Nephron (organoid): Measurements from ENCODE around the gene OFD1.

Experiments used
- H3K27ac Mint-ChIP-seq, 3 experiments: 2 replicates each; pipeline ENCODE4 v1.8.0; 2020; ENCODE audit warnings: mixed read lengths in 3 of 3, mild to moderate bottlenecking in 2 of 3, moderate library complexity in 1 of 3
- H3K27me3 Mint-ChIP-seq: 2 replicates; pipeline ENCODE4 v1.8.0; 2021; ENCODE audit warnings: low read depth, mild to moderate bottlenecking, moderate library complexity, mixed read lengths
- H3K36me3 Mint-ChIP-seq: 2 replicates; pipeline ENCODE4 v1.8.0; 2020; ENCODE audit warnings: low read depth, mixed read lengths
- H3K4me1 Mint-ChIP-seq: 2 replicates; pipeline ENCODE4 v1.8.0; 2020; ENCODE audit warnings: mixed read lengths
- H3K4me3 Mint-ChIP-seq, 3 experiments: 2 replicates each; pipeline ENCODE4 v1.8.0; 2020; ENCODE audit warnings: mild to moderate bottlenecking in 3 of 3, mixed read lengths in 3 of 3, moderate library complexity in 2 of 3
- H3K9me3 Mint-ChIP-seq: 2 replicates; pipeline ENCODE4 v1.8.0; 2020; ENCODE audit warnings: mixed read lengths
- TF ChIP-seq, protein P1 (sequence below), 3 experiments: fragments of 200-600 bp; sonication (generic); IDR thresholded peaks; one replicate each; pipeline ENCODE4 v1.5.0; 2021; ENCODE audit warnings: antibody characterized with exemption in 3 of 3; ENCODE audit not compliant: unreplicated experiment in 3 of 3

The OFD1 gene

GRCh38 chrX:13689741-13690211, 44.8 kb upstream of the OFD1 start:
- peak overlapping the region; percentile 45 to 94 (median 84) for H3K27ac Mint-ChIP-seq
- peaks cover 28% of the 10 kb centered on the region for H3K4me1 Mint-ChIP-seq
- peaks cover 6% of the 10 kb centered on the region for H3K9me3 Mint-ChIP-seq
- H3K36me3 Mint-ChIP-seq, result no peaks in the 10 kb centered on the region
- no peaks in the 10 kb centered on the region for H3K27me3 Mint-ChIP-seq
- H3K4me3 Mint-ChIP-seq, result peak overlapping the region; percentile 89 to 92 (median 90)
- TF ChIP-seq, protein P1, sequence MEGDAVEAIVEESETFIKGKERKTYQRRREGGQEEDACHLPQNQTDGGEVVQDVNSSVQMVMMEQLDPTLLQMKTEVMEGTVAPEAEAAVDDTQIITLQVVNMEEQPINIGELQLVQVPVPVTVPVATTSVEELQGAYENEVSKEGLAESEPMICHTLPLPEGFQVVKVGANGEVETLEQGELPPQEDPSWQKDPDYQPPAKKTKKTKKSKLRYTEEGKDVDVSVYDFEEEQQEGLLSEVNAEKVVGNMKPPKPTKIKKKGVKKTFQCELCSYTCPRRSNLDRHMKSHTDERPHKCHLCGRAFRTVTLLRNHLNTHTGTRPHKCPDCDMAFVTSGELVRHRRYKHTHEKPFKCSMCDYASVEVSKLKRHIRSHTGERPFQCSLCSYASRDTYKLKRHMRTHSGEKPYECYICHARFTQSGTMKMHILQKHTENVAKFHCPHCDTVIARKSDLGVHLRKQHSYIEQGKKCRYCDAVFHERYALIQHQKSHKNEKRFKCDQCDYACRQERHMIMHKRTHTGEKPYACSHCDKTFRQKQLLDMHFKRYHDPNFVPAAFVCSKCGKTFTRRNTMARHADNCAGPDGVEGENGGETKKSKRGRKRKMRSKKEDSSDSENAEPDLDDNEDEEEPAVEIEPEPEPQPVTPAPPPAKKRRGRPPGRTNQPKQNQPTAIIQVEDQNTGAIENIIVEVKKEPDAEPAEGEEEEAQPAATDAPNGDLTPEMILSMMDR (IDR thresholded peaks at IDR 0.05; ENCODE audit: unreplicated experiment in 3 of 3), result no peak

DNA sequence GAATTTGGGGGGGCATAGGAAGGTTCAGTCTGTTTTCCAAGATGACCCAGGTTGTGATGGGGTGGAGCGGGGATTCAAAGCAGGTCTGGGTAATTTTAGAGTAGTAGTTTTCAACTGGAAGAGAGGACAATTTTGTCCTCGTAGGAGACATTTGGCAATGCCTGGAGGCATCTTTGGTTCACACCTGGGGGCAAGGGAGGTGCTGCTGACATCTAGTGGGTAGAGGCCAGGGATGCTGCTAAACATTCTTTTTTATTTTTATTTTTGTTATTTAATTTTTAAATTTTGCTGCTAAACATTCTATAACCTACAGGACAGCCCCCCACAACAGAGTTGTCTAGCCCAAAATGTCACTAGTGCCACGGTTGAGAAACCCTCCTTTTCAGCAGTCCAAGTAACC, 43.7 kb upstream of the OFD1 start:
- Mint-ChIP-seq H3K27ac (peak overlapping the region; percentile 45 to 94 (median 84)), H3K4me1 (peaks cover 37% of the 10 kb centered on the region), H3K27me3 (no peaks in the 10 kb centered on the region), H3K36me3 (no peaks in the 10 kb centered on the region), H3K9me3 (peaks cover 6% of the 10 kb centered on the region), H3K4me3 (peak overlapping the region; percentile 89 to 92 (median 90))
- TF ChIP-seq, protein P1 (IDR thresholded peaks at IDR 0.05; ENCODE audit: unreplicated experiment in 3 of 3), result no peak

DNA sequence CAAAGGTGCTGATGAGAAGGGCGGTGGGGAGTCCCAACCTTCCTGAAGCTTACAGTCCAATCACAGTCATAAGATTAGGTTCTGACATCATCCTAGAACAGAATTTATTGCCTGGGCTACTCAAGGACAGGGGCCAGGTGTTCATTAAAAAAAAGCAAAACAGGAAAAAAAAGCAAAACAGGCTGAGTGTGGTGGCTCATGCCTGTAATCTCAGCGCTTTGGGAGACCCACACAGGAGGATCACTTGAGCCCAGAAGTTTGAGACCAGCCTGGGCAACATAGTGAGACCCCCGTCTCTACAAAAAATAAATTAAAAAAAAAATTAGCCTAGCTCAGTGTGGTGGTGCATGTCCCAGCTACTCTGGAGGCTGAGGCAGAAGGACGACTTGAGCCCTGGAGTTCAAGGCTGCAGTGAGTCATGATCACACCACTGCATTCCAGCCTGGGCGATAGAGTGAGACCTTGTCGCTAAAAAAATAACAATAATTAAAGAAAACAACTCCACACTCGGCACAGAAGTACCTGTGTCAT, 42.6 kb upstream of the OFD1 start:
- H3K27ac Mint-ChIP-seq, result no peak overlapping the region
- TF ChIP-seq, protein P1 (IDR thresholded peaks at IDR 0.05; ENCODE audit: unreplicated experiment in 3 of 3), result no peak
- peaks cover 37% of the 10 kb centered on the region for H3K4me1 Mint-ChIP-seq

GRCh38 chrX:13692771-13693231, 41.7 kb upstream of the OFD1 start:
- Mint-ChIP-seq H3K4me1 (peaks cover 43% of the 10 kb centered on the region), H3K36me3 (no peaks in the 10 kb centered on the region), H3K27ac (peak overlapping the region; percentile 28 to 37 (median 32)), H3K4me3 (peak overlapping the region in 1 of 3 experiments; percentile 10), H3K27me3 (no peaks in the 10 kb centered on the region), H3K9me3 (peaks cover 3% of the 10 kb centered on the region)
- TF ChIP-seq, protein P1 (IDR thresholded peaks at IDR 0.05; ENCODE audit: unreplicated experiment in 3 of 3), result no peak

More for the DNA sequence above, 42.6 kb upstream of the OFD1 start:
- no peaks in the 10 kb centered on the region for H3K27me3 Mint-ChIP-seq
- H3K36me3 Mint-ChIP-seq, result no peaks in the 10 kb centered on the region
- peaks cover 6% of the 10 kb centered on the region for H3K9me3 Mint-ChIP-seq
- H3K4me3 Mint-ChIP-seq, result no peak overlapping the region

DNA sequence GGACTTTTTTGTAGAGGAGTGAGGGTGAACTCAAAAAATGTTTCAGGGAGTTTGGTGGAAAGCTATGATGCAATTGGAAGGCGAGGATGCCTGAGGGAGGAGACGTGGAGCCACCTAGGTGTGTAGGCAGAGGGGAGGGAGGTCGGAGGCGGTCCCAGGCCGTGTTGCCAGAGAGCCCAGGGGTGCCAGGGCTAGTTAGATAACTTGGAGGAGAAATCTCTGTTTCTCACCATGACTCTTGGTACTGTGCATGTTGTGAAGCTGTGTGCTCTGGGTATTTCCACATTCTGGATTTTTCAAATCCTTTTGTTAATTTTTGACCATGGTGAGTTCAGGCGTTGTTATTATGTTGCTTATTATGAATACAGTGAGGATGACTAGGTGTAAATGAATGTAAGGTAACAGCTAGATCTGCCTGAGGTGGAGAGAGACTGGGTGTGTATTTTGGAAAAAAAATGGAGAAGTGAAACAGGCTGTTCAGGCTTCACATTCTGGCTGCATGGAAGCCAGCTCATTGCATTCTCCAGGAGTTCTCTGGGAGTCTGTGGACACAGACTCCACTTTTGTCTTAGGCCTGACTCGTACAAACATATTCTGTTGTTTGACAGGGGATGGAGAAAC, 41.1 kb upstream of the OFD1 start:
- TF ChIP-seq, protein P1 (IDR thresholded peaks at IDR 0.05; ENCODE audit: unreplicated experiment in 3 of 3), result no peak
- H3K9me3 Mint-ChIP-seq, result peaks cover under 1% of the 10 kb centered on the region
- H3K27me3 Mint-ChIP-seq, result no peaks in the 10 kb centered on the region
- peaks cover 43% of the 10 kb centered on the region for H3K4me1 Mint-ChIP-seq
- H3K4me3 Mint-ChIP-seq, result peak overlapping the region in 1 of 3 experiments; percentile 36
- no peaks in the 10 kb centered on the region for H3K36me3 Mint-ChIP-seq
- peak overlapping the region; percentile 28 to 37 (median 32) for H3K27ac Mint-ChIP-seq
